ENCODE data around the gene HIRA.

DNA sequence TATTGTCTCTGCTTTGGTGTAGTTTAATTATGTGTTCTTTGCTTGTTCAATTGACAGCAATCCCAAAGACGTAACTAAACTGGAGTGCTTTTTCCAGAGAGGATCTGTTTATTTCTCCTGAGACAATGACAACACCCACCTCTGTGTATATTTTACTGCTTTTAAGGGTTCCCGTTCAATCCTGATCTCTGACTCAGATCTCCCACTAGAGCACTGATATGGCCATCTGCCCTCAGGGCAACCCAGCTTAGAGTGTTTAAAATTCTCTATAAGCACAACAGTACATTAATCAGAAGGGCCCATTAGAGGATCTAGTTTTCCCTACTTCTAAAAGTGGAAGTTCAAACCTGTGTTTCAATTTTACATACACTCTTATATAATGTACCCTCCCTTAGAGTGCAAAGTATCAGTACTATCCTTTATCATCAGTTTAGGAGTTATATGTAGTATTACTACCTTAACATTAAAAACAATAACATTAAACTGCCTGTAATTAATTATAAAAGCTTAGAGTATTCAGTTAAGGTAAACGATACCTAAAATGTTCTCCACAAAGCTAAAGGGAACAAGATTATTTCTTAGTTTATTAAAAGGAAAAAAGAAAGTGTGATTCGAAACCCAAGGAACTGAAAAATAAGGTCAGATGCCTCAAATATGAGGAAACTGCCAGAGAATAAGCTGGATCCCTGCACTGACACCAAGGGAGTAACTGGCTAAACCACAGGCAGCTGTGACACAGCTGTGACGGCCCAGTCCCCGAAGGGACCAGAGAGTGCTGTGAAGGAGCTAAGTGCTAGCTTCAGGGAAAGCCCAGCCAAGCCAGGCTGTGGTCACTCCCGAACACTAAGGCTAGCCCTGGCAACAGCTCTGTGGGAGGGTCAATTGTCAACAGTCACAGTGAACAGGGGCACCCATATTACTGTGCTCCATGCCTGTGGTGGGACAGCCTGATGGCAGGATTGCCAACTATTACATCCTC lies 32.2 kb upstream of the HIRA start:
- no peak for TF ChIP-seq RAD21 (conservative IDR thresholded peaks at IDR 0.05)
- TF ChIP-seq, protein P1, sequence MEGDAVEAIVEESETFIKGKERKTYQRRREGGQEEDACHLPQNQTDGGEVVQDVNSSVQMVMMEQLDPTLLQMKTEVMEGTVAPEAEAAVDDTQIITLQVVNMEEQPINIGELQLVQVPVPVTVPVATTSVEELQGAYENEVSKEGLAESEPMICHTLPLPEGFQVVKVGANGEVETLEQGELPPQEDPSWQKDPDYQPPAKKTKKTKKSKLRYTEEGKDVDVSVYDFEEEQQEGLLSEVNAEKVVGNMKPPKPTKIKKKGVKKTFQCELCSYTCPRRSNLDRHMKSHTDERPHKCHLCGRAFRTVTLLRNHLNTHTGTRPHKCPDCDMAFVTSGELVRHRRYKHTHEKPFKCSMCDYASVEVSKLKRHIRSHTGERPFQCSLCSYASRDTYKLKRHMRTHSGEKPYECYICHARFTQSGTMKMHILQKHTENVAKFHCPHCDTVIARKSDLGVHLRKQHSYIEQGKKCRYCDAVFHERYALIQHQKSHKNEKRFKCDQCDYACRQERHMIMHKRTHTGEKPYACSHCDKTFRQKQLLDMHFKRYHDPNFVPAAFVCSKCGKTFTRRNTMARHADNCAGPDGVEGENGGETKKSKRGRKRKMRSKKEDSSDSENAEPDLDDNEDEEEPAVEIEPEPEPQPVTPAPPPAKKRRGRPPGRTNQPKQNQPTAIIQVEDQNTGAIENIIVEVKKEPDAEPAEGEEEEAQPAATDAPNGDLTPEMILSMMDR (IDR thresholded peaks at IDR 0.05; ENCODE audit: poor library complexity, severe bottlenecking) = no peak
- TF ChIP-seq TAF1 (IDR thresholded peaks at IDR 0.05; ENCODE audit: low read depth) = no peak
- TF ChIP-seq MXI1 (conservative IDR thresholded peaks at IDR 0.05; ENCODE audit: poor library complexity, severe bottlenecking) = no peak
- TF ChIP-seq POLR2AphosphoS5 (IDR thresholded peaks at IDR 0.05) = no peak
- no peak for TF ChIP-seq EP300 (conservative IDR thresholded peaks at IDR 0.05; ENCODE audit: poor library complexity, severe bottlenecking)
- TF ChIP-seq, protein P2, sequence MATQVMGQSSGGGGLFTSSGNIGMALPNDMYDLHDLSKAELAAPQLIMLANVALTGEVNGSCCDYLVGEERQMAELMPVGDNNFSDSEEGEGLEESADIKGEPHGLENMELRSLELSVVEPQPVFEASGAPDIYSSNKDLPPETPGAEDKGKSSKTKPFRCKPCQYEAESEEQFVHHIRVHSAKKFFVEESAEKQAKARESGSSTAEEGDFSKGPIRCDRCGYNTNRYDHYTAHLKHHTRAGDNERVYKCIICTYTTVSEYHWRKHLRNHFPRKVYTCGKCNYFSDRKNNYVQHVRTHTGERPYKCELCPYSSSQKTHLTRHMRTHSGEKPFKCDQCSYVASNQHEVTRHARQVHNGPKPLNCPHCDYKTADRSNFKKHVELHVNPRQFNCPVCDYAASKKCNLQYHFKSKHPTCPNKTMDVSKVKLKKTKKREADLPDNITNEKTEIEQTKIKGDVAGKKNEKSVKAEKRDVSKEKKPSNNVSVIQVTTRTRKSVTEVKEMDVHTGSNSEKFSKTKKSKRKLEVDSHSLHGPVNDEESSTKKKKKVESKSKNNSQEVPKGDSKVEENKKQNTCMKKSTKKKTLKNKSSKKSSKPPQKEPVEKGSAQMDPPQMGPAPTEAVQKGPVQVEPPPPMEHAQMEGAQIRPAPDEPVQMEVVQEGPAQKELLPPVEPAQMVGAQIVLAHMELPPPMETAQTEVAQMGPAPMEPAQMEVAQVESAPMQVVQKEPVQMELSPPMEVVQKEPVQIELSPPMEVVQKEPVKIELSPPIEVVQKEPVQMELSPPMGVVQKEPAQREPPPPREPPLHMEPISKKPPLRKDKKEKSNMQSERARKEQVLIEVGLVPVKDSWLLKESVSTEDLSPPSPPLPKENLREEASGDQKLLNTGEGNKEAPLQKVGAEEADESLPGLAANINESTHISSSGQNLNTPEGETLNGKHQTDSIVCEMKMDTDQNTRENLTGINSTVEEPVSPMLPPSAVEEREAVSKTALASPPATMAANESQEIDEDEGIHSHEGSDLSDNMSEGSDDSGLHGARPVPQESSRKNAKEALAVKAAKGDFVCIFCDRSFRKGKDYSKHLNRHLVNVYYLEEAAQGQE (IDR thresholded peaks at IDR 0.05; ENCODE audit: borderline replicate concordance) = no peak
- no peak for TF ChIP-seq EZH2 (IDR thresholded peaks at IDR 0.05; ENCODE audit: borderline replicate concordance, insufficient read depth, low read length, poor library complexity, severe bottlenecking)

All from neural cell (in vitro differentiated cells).